ENCODE measurements around the gene C18orf54.
"Not testable (repeated sequence)": the region's sequence is repeated elsewhere in the genome, so short reads cannot be mapped to it uniquely, and the experiment has no call there.

C18orf54 gene

GRCh38 chr18:54357660-54358494 lies at the start of gene C18orf54, which contains the start of gene STARD6:
C18orf54 (plus strand) TSS chr18:54357906; CDS start chr18:54360573, 2,667 bp downstream.
STARD6 (minus strand) TSS chr18:54357858; CDS start chr18:54354573, 3,285 bp downstream.
- DNase-seq (ENCODE audit: low read depth): peak; percentile 81

GRCh38 chr18:54309564-54309963 lies 48.1 kb upstream of the C18orf54 start:
- not testable (repeated sequence) for DNase-seq (ENCODE audit: low read depth)

- no peak for DNase-seq (ENCODE audit: low read depth)
Observed at GRCh38 chr18:54316071-54316820, 41.5 kb upstream of the C18orf54 start.

- DNase-seq (ENCODE audit: low read depth): no peak
Observed at GRCh38 chr18:54323561-54323960, 34.1 kb upstream of the C18orf54 start.

GRCh38 chr18:54323970-54324369 lies 33.7 kb upstream of the C18orf54 start:
- no peak for DNase-seq (ENCODE audit: low read depth)

GRCh38 chr18:54327818-54328217 lies 29.9 kb upstream of the C18orf54 start:
- no peak for DNase-seq (ENCODE audit: low read depth)

GRCh38 chr18:54329787-54330186 lies 27.9 kb upstream of the C18orf54 start:
- no peak for DNase-seq (ENCODE audit: low read depth)

- no peak for DNase-seq (ENCODE audit: low read depth)
Observed at GRCh38 chr18:54330768-54331548, 26.7 kb upstream of the C18orf54 start.

- no peak for DNase-seq (ENCODE audit: low read depth)
Observed at GRCh38 chr18:54335638-54336173, 22.0 kb upstream of the C18orf54 start.

GRCh38 chr18:54338230-54338629 lies 19.5 kb upstream of the C18orf54 start:
- DNase-seq (ENCODE audit: low read depth): no peak

- no peak for DNase-seq (ENCODE audit: low read depth)
Observed at GRCh38 chr18:54351186-54351585, 6.5 kb upstream of the C18orf54 start.

GRCh38 chr18:54357082-54357659 lies 535 bp upstream of the C18orf54 start:
- no peak for DNase-seq (ENCODE audit: low read depth)

GRCh38 chr18:54358495-54359040 lies 862 bp downstream of the C18orf54 start:
- no peak for DNase-seq (ENCODE audit: low read depth)

GRCh38 chr18:54359233-54359632 lies 1.5 kb downstream of the C18orf54 start:
- no peak for DNase-seq (ENCODE audit: low read depth)

- DNase-seq (ENCODE audit: low read depth): no peak
Observed at GRCh38 chr18:54360406-54360805, 2.7 kb downstream of the C18orf54 start.

- DNase-seq (ENCODE audit: low read depth): no peak
Observed at GRCh38 chr18:54378057-54378456, 20.4 kb downstream of the C18orf54 start.

- no peak for DNase-seq (ENCODE audit: low read depth)
Observed at GRCh38 chr18:54381640-54382039, 23.9 kb downstream of the C18orf54 start.

GRCh38 chr18:54382076-54382475 lies 24.4 kb downstream of the C18orf54 start:
- DNase-seq (ENCODE audit: low read depth): no peak

GRCh38 chr18:54382733-54383252 lies 25.1 kb downstream of the C18orf54 start:
- DNase-seq (ENCODE audit: low read depth): no peak

GRCh38 chr18:54386043-54386442 lies 28.3 kb downstream of the C18orf54 start:
- DNase-seq (ENCODE audit: low read depth): no peak

Measured in T-helper 22 cell (primary cell).